HepG2 (cell line): ENCODE results near the gene IFT122.

ENCODE experiments used
- CTCF ChIP-seq: sonication (generic); formaldehyde crosslinking; IDR thresholded peaks from 2 replicates; pipeline ENCODE4 v1.5.0; 2020; ENCODE audit warnings: mild to moderate bottlenecking, missing genetic modification reagents, moderate library complexity
- NFYC ChIP-seq: IDR thresholded peaks from 2 replicates; pipeline ENCODE4 v1.6.1; 2016; ENCODE audit warnings: missing genetic modification reagents, missing compliant biosample characterization
- TIGD3 ChIP-seq: sonication (generic); formaldehyde crosslinking; IDR thresholded peaks from 2 replicates; pipeline ENCODE4 v1.5.1; 2020; ENCODE audit warnings: mild to moderate bottlenecking, missing genetic modification reagents, borderline replicate concordance
- ZBTB21 ChIP-seq: sonication (generic); formaldehyde crosslinking; IDR thresholded peaks from 2 replicates; pipeline ENCODE4 v1.4.0; 2020; ENCODE audit warnings: missing genetic modification reagents
- TF ChIP-seq, protein P1 (sequence below): sonication (generic); formaldehyde crosslinking; IDR thresholded peaks from 2 replicates; pipeline ENCODE4 v1.4.0; 2020; ENCODE audit warnings: missing genetic modification reagents

DNA sequence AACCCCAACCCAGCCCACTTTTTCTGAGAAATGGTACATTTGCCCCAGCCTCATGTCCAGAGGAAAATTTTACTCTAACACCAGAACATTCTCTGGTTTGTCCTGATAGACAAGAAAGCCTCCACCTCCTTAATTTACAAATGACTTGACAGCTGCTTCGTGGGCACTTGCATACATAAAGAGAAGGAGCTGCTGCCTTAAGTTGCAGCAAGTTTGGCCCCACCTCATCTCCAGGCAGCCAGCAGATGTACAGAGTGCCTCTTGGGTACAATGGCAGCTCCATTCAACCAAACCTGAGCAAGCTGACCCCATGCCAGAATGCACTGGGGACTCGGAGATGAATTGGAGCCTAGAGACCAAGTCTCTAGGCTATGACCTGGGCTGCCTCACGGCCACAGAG is 96.8 kb downstream of the IFT122 start:
- TF ChIP-seq CTCF (CRISPR knock-in tag): no peak
- no peak for TF ChIP-seq TIGD3 (CRISPR knock-in tag)
- TF ChIP-seq, protein P1, sequence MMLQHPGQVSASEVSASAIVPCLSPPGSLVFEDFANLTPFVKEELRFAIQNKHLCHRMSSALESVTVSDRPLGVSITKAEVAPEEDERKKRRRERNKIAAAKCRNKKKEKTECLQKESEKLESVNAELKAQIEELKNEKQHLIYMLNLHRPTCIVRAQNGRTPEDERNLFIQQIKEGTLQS (CRISPR knock-in tag): no peak
- no peak for TF ChIP-seq NFYC (CRISPR knock-in tag)
- TF ChIP-seq ZBTB21: no peak
